HEK293 (cell line): Measurements from ENCODE around the gene TIMM8A.
A peak's percentile ranks its signal among the peaks of the same experiment; 100 is the strongest.

Experiments
- CTCF ChIA-PET: fragments of 350-600 bp; formaldehyde crosslinking; extraction: SDS; loops from one replicate; lab custom pipeline; 2021; ENCODE audit warnings: antibody characterized with exemption; lab: Yijun Ruan, JAX
- POLR2A ChIA-PET: fragments of 300-600 bp; formaldehyde crosslinking; extraction: SDS; loops from one replicate; lab custom pipeline; 2020; ENCODE audit warnings: antibody characterized with exemption, inconsistent platforms; lab: Yijun Ruan, JAX
- H3K27ac ChIP-seq: fragments of 200-500 bp; sonication (Bioruptor generic); 2 replicates; pipeline ENCODE4 v1.5.1; 2014; ENCODE audit warnings: low read depth, low read length, control low read depth, inconsistent platforms; ENCODE audit errors: extremely low read depth
- H3K36me3 ChIP-seq, 2 experiments: fragments of 200-500 bp in 1 of 2; sonication (Bioruptor generic) in 1 of 2; 1 replicate in 1 of 2; 2 replicates in 1 of 2; pipeline ENCODE4 v1.5.1; 2014 to 2017; ENCODE audit warnings: inconsistent platforms in 2 of 2, low read length in 2 of 2; ENCODE audit not compliant: control insufficient read depth in 2 of 2, insufficient read depth in 1 of 2
- H3K4me1 ChIP-seq: fragments of 200-500 bp; sonication (Bioruptor generic); 2 replicates; pipeline ENCODE4 v1.5.1; 2014; ENCODE audit warnings: mild to moderate bottlenecking, low read length, inconsistent platforms; ENCODE audit not compliant: control insufficient read depth, insufficient read depth
- H3K4me3 ChIP-seq: 2 replicates; pipeline ENCODE4 v1.5.1; 2011; ENCODE audit warnings: low read depth, mild to moderate bottlenecking, control low read depth, low read length, moderate library complexity
- H3K9me3 ChIP-seq: fragments of 200-500 bp; sonication (Bioruptor generic); 2 replicates; pipeline ENCODE4 v1.5.1; 2014; ENCODE audit warnings: low read depth, low read length, inconsistent platforms; ENCODE audit not compliant: control insufficient read depth, insufficient read depth
- GLIS2 ChIP-seq: fragments of 450-650 bp; formaldehyde crosslinking; IDR thresholded peaks from 2 replicates; pipeline ENCODE4 v1.5.1; 2016; ENCODE audit warnings: missing biosample characterization, missing genetic modification characterization
- KLF9 ChIP-seq: fragments of 450-650 bp; formaldehyde crosslinking; IDR thresholded peaks from 2 replicates; pipeline ENCODE4 v1.5.1; 2016; ENCODE audit warnings: missing biosample characterization, missing genetic modification characterization, low read depth
- OSR2 ChIP-seq: fragments of 450-650 bp; formaldehyde crosslinking; IDR thresholded peaks from 2 replicates; pipeline ENCODE4 v1.5.1; 2016; ENCODE audit warnings: missing biosample characterization, missing genetic modification characterization
- PRDM6 ChIP-seq: fragments of 450-650 bp; formaldehyde crosslinking; IDR thresholded peaks from 2 replicates; pipeline ENCODE4 v1.5.1; 2017; ENCODE audit warnings: missing biosample characterization, missing genetic modification characterization
- SALL2 ChIP-seq: fragments of 450-650 bp; formaldehyde crosslinking; IDR thresholded peaks from 2 replicates; pipeline ENCODE4 v1.5.0; 2017; ENCODE audit warnings: missing biosample characterization, mild to moderate bottlenecking, missing genetic modification characterization, borderline replicate concordance
- YY2 ChIP-seq: fragments of 450-650 bp; formaldehyde crosslinking; IDR thresholded peaks from 2 replicates; pipeline ENCODE4 v1.5.1; 2016; ENCODE audit warnings: missing biosample characterization, missing genetic modification characterization
- ZBTB20 ChIP-seq: fragments of 450-650 bp; formaldehyde crosslinking; IDR thresholded peaks from 2 replicates; pipeline ENCODE4 v1.5.1; 2016; ENCODE audit warnings: missing biosample characterization, missing genetic modification characterization
- ZBTB7A ChIP-seq: fragments of 450-650 bp; formaldehyde crosslinking; IDR thresholded peaks from 2 replicates; pipeline ENCODE4 v1.5.1; 2016; ENCODE audit warnings: low read depth, missing biosample characterization, missing genetic modification characterization
- ZFHX2 ChIP-seq: fragments of 450-650 bp; formaldehyde crosslinking; conservative IDR thresholded peaks from 2 replicates; pipeline ENCODE4 v1.5.1; 2016; ENCODE audit warnings: missing biosample characterization, missing genetic modification characterization
- ZNF138 ChIP-seq: fragments of 450-650 bp; formaldehyde crosslinking; IDR thresholded peaks from 2 replicates; pipeline ENCODE4 v1.5.1; 2016; ENCODE audit warnings: missing biosample characterization, missing genetic modification characterization, borderline replicate concordance
- ZNF175 ChIP-seq: fragments of 450-650 bp; formaldehyde crosslinking; IDR thresholded peaks from 2 replicates; pipeline ENCODE4 v1.5.1; 2016; ENCODE audit warnings: missing biosample characterization, missing genetic modification characterization
- ZNF18 ChIP-seq: fragments of 450-650 bp; formaldehyde crosslinking; IDR thresholded peaks from 2 replicates; pipeline ENCODE4 v1.5.1; 2016; ENCODE audit warnings: missing biosample characterization, missing genetic modification characterization
- ZNF335 ChIP-seq: fragments of 450-650 bp; formaldehyde crosslinking; conservative IDR thresholded peaks from 2 replicates; pipeline ENCODE4 v1.5.1; 2016; ENCODE audit warnings: missing biosample characterization, missing genetic modification characterization
- ZNF354C ChIP-seq: fragments of 450-650 bp; formaldehyde crosslinking; IDR thresholded peaks from 2 replicates; pipeline ENCODE4 v1.5.1; 2016; ENCODE audit warnings: missing biosample characterization, missing genetic modification characterization, low read depth, borderline replicate concordance
- ZNF366 ChIP-seq: fragments of 450-650 bp; formaldehyde crosslinking; conservative IDR thresholded peaks from 2 replicates; pipeline ENCODE4 v1.5.1; 2016; ENCODE audit warnings: missing biosample characterization, missing genetic modification characterization
- ZNF571 ChIP-seq: fragments of 450-650 bp; formaldehyde crosslinking; IDR thresholded peaks from 2 replicates; pipeline ENCODE4 v1.5.0; 2017; ENCODE audit warnings: missing biosample characterization, missing genetic modification characterization
- ZNF596 ChIP-seq: fragments of 450-650 bp; IDR thresholded peaks from 2 replicates; pipeline ENCODE4 v1.5.0; 2018; ENCODE audit warnings: missing biosample characterization, mild to moderate bottlenecking, missing genetic modification characterization, moderate library complexity
- ZNF600 ChIP-seq: fragments of 450-650 bp; formaldehyde crosslinking; IDR thresholded peaks from 2 replicates; pipeline ENCODE4 v1.5.1; 2016; ENCODE audit warnings: missing biosample characterization, missing genetic modification characterization
- ZNF610 ChIP-seq: fragments of 450-650 bp; formaldehyde crosslinking; IDR thresholded peaks from 2 replicates; pipeline ENCODE4 v1.5.1; 2016; ENCODE audit warnings: missing biosample characterization, missing genetic modification characterization, borderline replicate concordance
- ZNF76 ChIP-seq: fragments of 450-650 bp; formaldehyde crosslinking; IDR thresholded peaks from 2 replicates; pipeline ENCODE4; 2016; ENCODE audit warnings: low read depth, missing biosample characterization, missing genetic modification characterization, borderline replicate concordance
- ZNF768 ChIP-seq: fragments of 450-650 bp; formaldehyde crosslinking; IDR thresholded peaks from 2 replicates; pipeline ENCODE4 v1.5.1; 2018; ENCODE audit warnings: missing biosample characterization, mild to moderate bottlenecking, missing genetic modification characterization
- ZSCAN23 ChIP-seq: fragments of 450-650 bp; formaldehyde crosslinking; IDR thresholded peaks from 2 replicates; pipeline ENCODE4 v1.5.1; 2016; ENCODE audit warnings: missing biosample characterization, missing genetic modification characterization
- TF ChIP-seq, protein P1 (sequence below): fragments of 450-650 bp; formaldehyde crosslinking; IDR thresholded peaks from 2 replicates; pipeline ENCODE4 v1.5.1; 2016; ENCODE audit warnings: missing biosample characterization, missing genetic modification characterization
- TF ChIP-seq, protein P2 (sequence below): fragments of 450-650 bp; formaldehyde crosslinking; IDR thresholded peaks from 2 replicates; pipeline ENCODE4 v1.5.1; 2016; ENCODE audit warnings: missing biosample characterization, missing genetic modification characterization
- TF ChIP-seq, protein P3 (sequence below): fragments of 450-650 bp; formaldehyde crosslinking; IDR thresholded peaks from 2 replicates; pipeline ENCODE4 v1.5.1; 2016; ENCODE audit warnings: missing biosample characterization, missing genetic modification characterization
- TF ChIP-seq, protein P4 (sequence below): fragments of 450-650 bp; formaldehyde crosslinking; IDR thresholded peaks from 2 replicates; pipeline ENCODE4 v1.5.1; 2016; ENCODE audit warnings: missing biosample characterization, missing genetic modification characterization, low read depth

The TIMM8A gene

DNA sequence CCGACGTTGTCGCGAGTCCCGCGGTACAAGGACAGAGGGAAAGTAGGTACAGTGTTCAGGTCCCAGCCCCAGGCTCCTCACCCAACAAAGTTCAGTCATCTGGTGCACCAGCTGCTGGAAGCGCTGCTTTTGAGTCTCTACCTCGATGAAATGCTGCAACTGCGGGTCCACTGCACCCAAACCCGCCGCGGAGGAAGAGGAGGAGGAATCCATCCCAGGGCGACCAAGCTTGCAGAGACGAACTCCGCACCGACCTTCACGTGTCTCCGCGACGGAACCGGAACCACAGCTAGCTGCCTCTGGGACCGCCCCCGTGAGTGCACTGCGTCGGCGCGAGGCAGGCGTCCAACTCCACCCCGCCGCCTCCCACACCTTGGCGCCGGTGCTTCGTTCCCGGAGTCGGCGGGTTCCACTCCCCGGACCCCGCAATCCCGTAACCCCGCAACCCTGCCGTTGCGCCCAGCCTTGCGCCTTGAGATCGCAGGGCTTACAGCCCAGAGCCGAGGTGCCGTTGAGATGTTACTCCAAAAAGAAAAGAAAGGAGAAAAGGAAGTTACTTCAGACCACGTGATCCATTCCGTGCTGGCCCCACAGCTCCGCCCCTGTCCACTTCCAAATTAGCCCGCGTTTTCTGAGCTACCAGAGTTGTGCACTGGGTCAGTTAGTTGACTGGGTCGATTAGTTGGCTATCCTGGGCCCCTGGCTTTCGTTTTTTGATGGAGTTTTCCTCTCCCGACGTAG lies at the start of gene TIMM8A (continued):
- TF ChIP-seq ZNF138 (tag by site-specific recombination) (no peak), KLF9 (tag by site-specific recombination) (peak; percentile 65; the same call in 1 of the 2 replicates), ZNF366 (tag by site-specific recombination) (peak; percentile 96), ZNF18 (tag by site-specific recombination) (no peak), ZNF76 (tag by site-specific recombination) (peak; percentile 77; the same call in 1 of the 2 replicates), ZNF175 (tag by site-specific recombination) (no peak), ZNF571 (tag by site-specific recombination) (no peak), ZSCAN23 (0 out of 2 replicates have a peak, but pooled peaks have one; percentile 8), GLIS2 (tag by site-specific recombination) (peak; percentile 50; the same call in 1 of the 2 replicates), ZFHX2 (peak; percentile 94), ZNF600 (tag by site-specific recombination) (peak; percentile 92)
- TF ChIP-seq, protein P1, sequence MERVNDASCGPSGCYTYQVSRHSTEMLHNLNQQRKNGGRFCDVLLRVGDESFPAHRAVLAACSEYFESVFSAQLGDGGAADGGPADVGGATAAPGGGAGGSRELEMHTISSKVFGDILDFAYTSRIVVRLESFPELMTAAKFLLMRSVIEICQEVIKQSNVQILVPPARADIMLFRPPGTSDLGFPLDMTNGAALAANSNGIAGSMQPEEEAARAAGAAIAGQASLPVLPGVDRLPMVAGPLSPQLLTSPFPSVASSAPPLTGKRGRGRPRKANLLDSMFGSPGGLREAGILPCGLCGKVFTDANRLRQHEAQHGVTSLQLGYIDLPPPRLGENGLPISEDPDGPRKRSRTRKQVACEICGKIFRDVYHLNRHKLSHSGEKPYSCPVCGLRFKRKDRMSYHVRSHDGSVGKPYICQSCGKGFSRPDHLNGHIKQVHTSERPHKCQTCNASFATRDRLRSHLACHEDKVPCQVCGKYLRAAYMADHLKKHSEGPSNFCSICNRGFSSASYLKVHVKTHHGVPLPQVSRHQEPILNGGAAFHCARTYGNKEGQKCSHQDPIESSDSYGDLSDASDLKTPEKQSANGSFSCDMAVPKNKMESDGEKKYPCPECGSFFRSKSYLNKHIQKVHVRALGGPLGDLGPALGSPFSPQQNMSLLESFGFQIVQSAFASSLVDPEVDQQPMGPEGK (tag by site-specific recombination): peak; percentile 83

DNA sequence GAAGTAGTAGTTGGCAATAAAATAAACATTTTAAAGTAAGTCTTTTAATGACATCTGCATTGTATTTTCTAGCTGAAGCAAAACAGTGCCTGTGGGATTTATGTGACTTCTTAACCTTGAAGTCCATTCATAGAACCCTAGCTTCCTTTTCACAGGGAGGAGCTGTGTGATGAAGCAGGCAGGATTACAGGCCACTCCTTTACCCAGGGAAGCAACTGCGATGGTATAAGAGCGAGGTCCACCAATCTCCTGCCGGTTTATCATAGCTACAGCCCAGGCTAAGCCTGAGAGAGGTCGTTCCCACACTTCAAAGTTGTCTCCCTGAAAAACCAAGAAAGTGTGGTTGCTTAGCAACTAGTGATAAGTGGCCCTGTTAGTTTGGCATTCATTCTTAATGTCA lies 49.2 kb upstream of the TIMM8A start:
- no peaks in the 10 kb centered on the region for H3K4me1 ChIP-seq
- H3K9me3 ChIP-seq: no peaks in the 10 kb centered on the region
- ChIA-PET POLR2A (interaction anchor here (0.5 to 1.6 kb wide), 4 partner anchors 8 to 435 kb away, joined by 3 read pairs; no protein-coding TSS in a partner anchor), CTCF (interaction anchor here (1.0 to 1.5 kb wide), 2 partner anchors 17 to 20 kb away, joined by 3 read pairs; no protein-coding TSS in a partner anchor)
- 0 out of 2 replicates have a peak overlapping the region, but pooled peaks have one; percentile 41 for H3K27ac ChIP-seq
- H3K36me3 ChIP-seq: peaks cover 68 to 74% of the 10 kb centered on the region in 2 experiments
- no peak overlapping the region for H3K4me3 ChIP-seq
- TF ChIP-seq ZNF335 (tag by site-specific recombination): peak; percentile 44; the same call in 1 of the 2 replicates
- TF ChIP-seq ZNF610 (tag by site-specific recombination): no peak
- TF ChIP-seq ZNF596: 0 out of 2 replicates have a peak, but pooled peaks have one; percentile 20
- TF ChIP-seq SALL2 (tag by site-specific recombination): no peak
- peak; percentile 83 for TF ChIP-seq OSR2 (tag by site-specific recombination)
- TF ChIP-seq PRDM6 (tag by site-specific recombination): peak; percentile 73
- no peak for TF ChIP-seq ZNF768 (tag by site-specific recombination)
- TF ChIP-seq, protein P2, sequence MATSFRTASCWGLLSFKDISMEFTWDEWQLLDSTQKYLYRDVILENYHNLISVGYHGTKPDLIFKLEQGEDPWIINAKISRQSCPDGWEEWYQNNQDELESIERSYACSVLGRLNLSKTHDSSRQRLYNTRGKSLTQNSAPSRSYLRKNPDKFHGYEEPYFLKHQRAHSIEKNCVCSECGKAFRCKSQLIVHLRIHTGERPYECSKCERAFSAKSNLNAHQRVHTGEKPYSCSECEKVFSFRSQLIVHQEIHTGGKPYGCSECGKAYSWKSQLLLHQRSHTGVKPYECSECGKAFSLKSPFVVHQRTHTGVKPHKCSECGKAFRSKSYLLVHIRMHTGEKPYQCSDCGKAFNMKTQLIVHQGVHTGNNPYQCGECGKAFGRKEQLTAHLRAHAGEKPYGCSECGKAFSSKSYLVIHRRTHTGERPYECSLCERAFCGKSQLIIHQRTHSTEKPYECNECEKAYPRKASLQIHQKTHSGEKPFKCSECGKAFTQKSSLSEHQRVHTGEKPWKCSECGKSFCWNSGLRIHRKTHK (tag by site-specific recombination): no peak
- TF ChIP-seq, protein P3, sequence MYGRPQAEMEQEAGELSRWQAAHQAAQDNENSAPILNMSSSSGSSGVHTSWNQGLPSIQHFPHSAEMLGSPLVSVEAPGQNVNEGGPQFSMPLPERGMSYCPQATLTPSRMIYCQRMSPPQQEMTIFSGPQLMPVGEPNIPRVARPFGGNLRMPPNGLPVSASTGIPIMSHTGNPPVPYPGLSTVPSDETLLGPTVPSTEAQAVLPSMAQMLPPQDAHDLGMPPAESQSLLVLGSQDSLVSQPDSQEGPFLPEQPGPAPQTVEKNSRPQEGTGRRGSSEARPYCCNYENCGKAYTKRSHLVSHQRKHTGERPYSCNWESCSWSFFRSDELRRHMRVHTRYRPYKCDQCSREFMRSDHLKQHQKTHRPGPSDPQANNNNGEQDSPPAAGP: 0 out of 2 replicates have a peak, but pooled peaks have one; percentile 36
- TF ChIP-seq ZBTB7A (tag by site-specific recombination): no peak
- TF ChIP-seq, protein P4, sequence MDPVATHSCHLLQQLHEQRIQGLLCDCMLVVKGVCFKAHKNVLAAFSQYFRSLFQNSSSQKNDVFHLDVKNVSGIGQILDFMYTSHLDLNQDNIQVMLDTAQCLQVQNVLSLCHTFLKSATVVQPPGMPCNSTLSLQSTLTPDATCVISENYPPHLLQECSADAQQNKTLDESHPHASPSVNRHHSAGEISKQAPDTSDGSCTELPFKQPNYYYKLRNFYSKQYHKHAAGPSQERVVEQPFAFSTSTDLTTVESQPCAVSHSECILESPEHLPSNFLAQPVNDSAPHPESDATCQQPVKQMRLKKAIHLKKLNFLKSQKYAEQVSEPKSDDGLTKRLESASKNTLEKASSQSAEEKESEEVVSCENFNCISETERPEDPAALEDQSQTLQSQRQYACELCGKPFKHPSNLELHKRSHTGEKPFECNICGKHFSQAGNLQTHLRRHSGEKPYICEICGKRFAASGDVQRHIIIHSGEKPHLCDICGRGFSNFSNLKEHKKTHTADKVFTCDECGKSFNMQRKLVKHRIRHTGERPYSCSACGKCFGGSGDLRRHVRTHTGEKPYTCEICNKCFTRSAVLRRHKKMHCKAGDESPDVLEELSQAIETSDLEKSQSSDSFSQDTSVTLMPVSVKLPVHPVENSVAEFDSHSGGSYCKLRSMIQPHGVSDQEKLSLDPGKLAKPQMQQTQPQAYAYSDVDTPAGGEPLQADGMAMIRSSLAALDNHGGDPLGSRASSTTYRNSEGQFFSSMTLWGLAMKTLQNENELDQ: no peak
- TF ChIP-seq ZNF354C: no peak
- no peak for TF ChIP-seq YY2 (tag by site-specific recombination)
- no peak for TF ChIP-seq ZBTB20 (tag by site-specific recombination)
